Measurements from ENCODE around the gene PCDHGA7.
"Not testable (repeated sequence)": the region's sequence is repeated elsewhere in the genome, so short reads cannot be mapped to it uniquely, and the experiment has no call there.

The PCDHGA7 gene

GRCh38 chr5:141382469-141383294 is at the start of gene PCDHGA7:
TSS of gene PCDHGA7 (plus strand) at chr5:141382742. CDS start at chr5:141382900, 158 bp downstream.
- peak within 1 kb of the TSS; percentile 42 for H3K4me3 ChIP-seq (ENCODE audit: low read length)
- peak; percentile 37 for TF ChIP-seq CTCF (conservative IDR thresholded peaks at IDR 0.05; ENCODE audit: low read depth, low read length)
- DNase-seq (ENCODE audit: low read depth) = no peak

- no peak for DNase-seq (ENCODE audit: low read depth)
- TF ChIP-seq CTCF (conservative IDR thresholded peaks at IDR 0.05; ENCODE audit: low read depth, low read length) = peak; percentile 54
Measured at GRCh38 chr5:141338538-141339306, 43.8 kb upstream of the PCDHGA7 start, which contains the start of gene PCDHGA2. TSS of gene PCDHGA2 (plus strand) at chr5:141338760.

GRCh38 chr5:141340781-141341354 is 41.7 kb upstream of the PCDHGA7 start:
- not testable (repeated sequence) for H3K4me3 ChIP-seq (ENCODE audit: low read length); DNase-seq (ENCODE audit: low read depth)

More at GRCh38 chr5:141338538-141339306, 43.8 kb upstream of the PCDHGA7 start, which contains the start of gene PCDHGA2:
- H3K4me3 ChIP-seq (ENCODE audit: low read length) = peak within 1 kb of the TSS; percentile 41

- no peak for TF ChIP-seq CTCF (conservative IDR thresholded peaks at IDR 0.05; ENCODE audit: low read depth, low read length)
- H3K4me3 ChIP-seq (ENCODE audit: low read length) = no peak overlapping the region
- DNase-seq (ENCODE audit: low read depth) = no peak
Measured at GRCh38 chr5:141342773-141343172, 39.8 kb upstream of the PCDHGA7 start.

- H3K4me3 ChIP-seq (ENCODE audit: low read length) = peak within 1 kb of the TSS; percentile 37
- no peak for DNase-seq (ENCODE audit: low read depth)
- TF ChIP-seq CTCF (conservative IDR thresholded peaks at IDR 0.05; ENCODE audit: low read depth, low read length) = peak; percentile 46
Measured at GRCh38 chr5:141343242-141343952, 39.1 kb upstream of the PCDHGA7 start, which contains the start of gene PCDHGA3. TSS of gene PCDHGA3 (plus strand) at chr5:141343829. CDS start at chr5:141344034, 205 bp downstream.

- DNase-seq (ENCODE audit: low read depth) = no peak
- no peak for TF ChIP-seq CTCF (conservative IDR thresholded peaks at IDR 0.05; ENCODE audit: low read depth, low read length)
- peak overlapping the region; percentile 37 for H3K4me3 ChIP-seq (ENCODE audit: low read length)
Measured at GRCh38 chr5:141343953-141344463, 38.5 kb upstream of the PCDHGA7 start.
